Fibroblast of villous mesenchyme (primary cell): ENCODE data around the gene HERC2. TPM values are rescaled to one million over a fixed set of nuclear protein-coding genes. Genes with fewer than 3 reads are reported as not detected.

Experiments used
- DNase-seq: peaks from one replicate; pipeline ENCODE4 v3.0.0-alpha.2; 2010; ENCODE audit warnings: low read depth
- H3K4me3 ChIP-seq: 2 replicates; pipeline ENCODE4 v1.5.1; 2011; ENCODE audit warnings: low read depth, mild to moderate bottlenecking, low read length
- CTCF ChIP-seq: IDR thresholded peaks from 2 replicates; pipeline ENCODE4 v1.5.1; 2012; ENCODE audit warnings: low read depth, mild to moderate bottlenecking, low read length; ENCODE audit not compliant: insufficient read depth
- total RNA-seq: library from RNA; depleted of rRNA; stranded (reverse); fragments of >200 nt; gene quantifications from 2 replicates; pipeline ENCODE4 v1.2.3, GENCODE V29; 2012

Gene HERC2
- total RNA-seq, 1 donor = 41.0 TPM

GRCh38 chr15:28120359-28120640, 201.7 kb downstream of the HERC2 start:
- no peak for TF ChIP-seq CTCF
- no peak for DNase-seq
- H3K4me3 ChIP-seq = no peak overlapping the region

- DNase-seq = no peak
- no peak for TF ChIP-seq CTCF
These were observed 203.4 kb downstream of the HERC2 start for GRCh38 chr15:28118531-28118930.

GRCh38 chr15:28118083-28118482, 203.9 kb downstream of the HERC2 start:
- no peak for TF ChIP-seq CTCF
- DNase-seq = no peak
- H3K4me3 ChIP-seq = no peak overlapping the region

More at GRCh38 chr15:28118531-28118930, 203.4 kb downstream of the HERC2 start:
- H3K4me3 ChIP-seq = no peak overlapping the region

- DNase-seq = no peak
- TF ChIP-seq CTCF = no peak
- no peak overlapping the region for H3K4me3 ChIP-seq
These were observed 204.5 kb downstream of the HERC2 start for GRCh38 chr15:28117432-28117990.

GRCh38 chr15:28116521-28117431, 205.2 kb downstream of the HERC2 start:
- TF ChIP-seq CTCF = no peak
- H3K4me3 ChIP-seq = no peak overlapping the region
- no peak for DNase-seq

- no peak for TF ChIP-seq CTCF
- H3K4me3 ChIP-seq = no peak overlapping the region
- DNase-seq = no peak
These were observed 206.1 kb downstream of the HERC2 start for GRCh38 chr15:28115871-28116270.
